Articular chondrocyte of knee joint (primary cell): ENCODE data around the gene EMC10. TPM values are rescaled to one million over a fixed set of nuclear protein-coding genes. Genes with fewer than 3 reads are reported as not detected.

ENCODE experiments used
- total RNA-seq: library from RNA; depleted of rRNA; stranded (reverse); fragments of >200 nt; gene quantifications from 2 replicates; pipeline ENCODE4 v1.2.3, GENCODE V29; 2012

EMC10 gene
- 34.8 and 38.3 TPM in 2 replicates for total RNA-seq

GRCh38 chr19:50476224-50476906, at the start of gene EMC10, which contains the start of gene GARIN5A:
Gene EMC10 (plus strand): TSS chr19:50476507. CDS start chr19:50476545, 38 bp downstream.
Gene GARIN5A (minus strand): TSS chr19:50476848. CDS start chr19:50476388, 460 bp downstream.

GRCh38 chr19:50432221-50433028, 43.9 kb upstream of the EMC10 start, which contains the start of gene MYBPC2:
Gene MYBPC2 (plus strand): TSS chr19:50432892. CDS start chr19:50432954, 62 bp downstream.

GRCh38 chr19:50511069-50511822, 34.9 kb downstream of the EMC10 start, which contains the start of gene JOSD2:
Gene JOSD2 (minus strand): TSS chr19:50511191. CDS start chr19:50510431, 760 bp downstream.

GRCh38 chr19:50513746-50514345, 37.5 kb downstream of the EMC10 start, which contains the start of gene ASPDH:
Gene ASPDH (minus strand): TSS chr19:50513913. CDS start chr19:50513823, 90 bp downstream.

Other genes starting within 250 kb of the EMC10 start
- 0.13 TPM in 1 of 2 replicates, not detected in the other for gene KCNC3, start 147.1 kb upstream of the EMC10 start, total RNA-seq
- 0.13 and 0.22 TPM in 2 replicates for gene NAPSA, start 110.9 kb upstream of the EMC10 start, total RNA-seq
- 49.3 and 57.5 TPM in 2 replicates for gene NR1H2, start 100.0 kb upstream of the EMC10 start, total RNA-seq
- gene POLD1, start 92.2 kb upstream of the EMC10 start, total RNA-seq, result 9.4 and 10.5 TPM in 2 replicates
- not detected in 2 replicates for gene SPIB, start 57.6 kb upstream of the EMC10 start, total RNA-seq
- gene MYBPC2, start 43.6 kb upstream of the EMC10 start, total RNA-seq, result not detected in 2 replicates
- gene GARIN5A, start 341 bp downstream of the EMC10 start, total RNA-seq, result 0.78 TPM in 1 of 2 replicates, not detected in the other
- gene JOSD2, start 34.7 kb downstream of the EMC10 start, total RNA-seq, result 18.9 and 21.6 TPM in 2 replicates
- gene ASPDH, start 37.4 kb downstream of the EMC10 start, total RNA-seq, result not detected in 2 replicates
- gene LRRC4B, start 91.9 kb downstream of the EMC10 start, total RNA-seq, result not detected in 2 replicates
- gene SYT3, start 163.4 kb downstream of the EMC10 start, total RNA-seq, result not detected in 2 replicates
- not detected in 2 replicates for gene C19orf81, start 172.9 kb downstream of the EMC10 start, total RNA-seq
- gene SHANK1, start 243.3 kb downstream of the EMC10 start, total RNA-seq, result 0.52 and 1.2 TPM in 2 replicates
- gene CLEC11A, start 246.9 kb downstream of the EMC10 start, total RNA-seq, result 9.4 and 17.7 TPM in 2 replicates